GM21723 (cell line): ENCODE measurements around the gene SLC9A1.

Experiments
- ATAC-seq: cut with Tn5 transposase; IDR thresholded peaks from one replicate; pipeline ENCODE4 v1.9.1; 2021; ENCODE audit warnings: mild to moderate bottlenecking, moderate library complexity; ENCODE audit not compliant: unreplicated experiment

Gene SLC9A1

DNA sequence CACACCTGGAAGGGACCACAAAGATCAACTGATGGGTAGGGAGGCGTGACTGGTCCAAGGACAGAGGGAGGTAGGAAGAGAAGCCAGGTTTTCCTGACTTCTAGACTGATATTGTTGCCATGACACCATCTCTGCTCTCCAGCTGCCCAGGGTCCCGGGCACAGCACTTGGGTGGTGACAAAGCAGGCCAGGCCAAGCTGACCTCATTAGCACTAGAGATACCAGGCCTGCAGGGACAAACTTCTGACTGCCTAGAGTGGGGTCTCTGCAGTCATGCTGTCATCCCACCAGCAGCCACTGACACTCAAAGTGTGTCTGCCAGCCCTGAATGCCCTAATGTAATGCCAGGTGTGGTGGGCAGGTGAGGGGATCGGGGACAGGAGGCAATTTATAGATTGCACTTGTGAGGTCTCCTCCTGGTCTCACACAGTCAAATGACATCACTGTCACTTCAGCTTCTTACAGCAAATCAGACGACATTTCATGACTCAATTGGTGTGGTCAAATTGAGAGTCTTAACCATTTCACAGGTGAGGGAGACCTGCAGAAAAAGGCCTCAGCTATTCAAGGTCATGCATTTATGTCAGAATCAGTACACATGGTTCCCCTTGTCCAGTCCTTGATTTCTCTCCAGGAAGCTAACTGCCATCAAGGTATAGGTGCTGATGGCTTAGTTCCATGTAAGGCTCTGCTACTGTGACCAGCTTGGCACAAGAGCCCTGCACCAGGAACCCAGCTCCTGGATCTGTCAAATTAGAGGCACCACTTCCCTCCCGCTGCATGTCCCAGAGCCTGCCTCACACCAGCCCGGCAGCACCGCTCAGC is 2.7 kb downstream of the SLC9A1 start:
- ATAC-seq = no peak

DNA sequence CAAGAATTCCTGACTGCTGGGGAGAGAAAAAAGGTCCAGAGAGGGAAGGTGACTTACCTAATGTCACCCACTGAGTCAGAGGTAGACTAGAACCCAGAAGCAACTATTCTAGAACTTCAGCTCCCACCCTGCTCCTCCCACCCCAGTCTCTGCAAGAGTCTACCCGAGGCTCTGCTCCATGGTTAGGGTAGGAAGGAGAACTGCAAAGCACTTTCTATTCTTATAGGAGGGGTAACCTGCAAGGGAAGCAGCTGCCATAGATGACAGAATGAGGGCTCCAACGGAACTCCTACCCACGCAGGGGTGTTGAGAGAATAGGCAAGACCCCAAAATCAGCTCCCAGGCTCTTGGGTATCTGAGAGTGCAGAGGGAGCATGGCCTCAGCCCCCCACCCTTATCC is 4.3 kb downstream of the SLC9A1 start:
- ATAC-seq = no peak

DNA sequence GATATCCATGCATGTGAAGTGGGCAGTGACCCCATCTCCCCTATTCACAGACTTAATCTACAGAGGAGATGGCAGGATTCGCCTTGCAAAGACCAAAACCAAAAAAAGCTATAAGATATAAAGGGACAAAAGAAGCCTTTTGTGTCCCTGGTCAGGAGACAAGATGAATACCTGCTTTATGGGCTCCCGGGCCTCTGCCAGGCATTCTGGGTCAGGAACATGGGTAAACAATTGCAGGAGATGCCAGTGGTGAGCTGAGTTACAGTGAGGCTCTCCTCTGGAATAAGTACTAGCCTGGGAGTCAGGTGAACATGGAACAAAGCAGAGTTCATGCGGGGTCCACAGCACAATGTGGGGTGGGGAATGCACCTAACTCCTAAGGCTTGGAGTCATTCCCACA is 4.7 kb downstream of the SLC9A1 start:
- no peak for ATAC-seq

- no peak for ATAC-seq
Measured at GRCh38 chr1:27149762-27150113, 5.2 kb downstream of the SLC9A1 start.

- ATAC-seq = no peak
Measured at GRCh38 chr1:27149084-27149761, 5.7 kb downstream of the SLC9A1 start.

DNA sequence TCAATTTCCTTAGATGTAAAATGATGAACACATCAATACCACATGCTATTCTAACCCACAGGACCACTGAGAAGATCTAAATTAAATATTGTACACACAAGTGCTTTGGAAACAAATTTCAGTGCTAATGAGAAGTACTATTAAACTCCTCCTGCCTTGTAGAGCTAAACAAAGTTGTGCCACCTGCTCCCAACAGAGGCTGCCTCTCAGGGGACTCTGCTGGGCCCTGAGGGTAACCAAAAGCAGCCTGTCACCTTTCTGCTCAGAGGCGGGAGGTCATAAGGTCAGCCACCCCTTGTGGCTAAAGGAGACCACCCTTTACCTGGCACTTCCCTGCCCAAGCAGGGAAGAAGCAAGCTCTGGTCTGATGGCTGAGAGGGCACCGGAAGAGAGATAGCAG is 6.3 kb downstream of the SLC9A1 start:
- no peak for ATAC-seq

DNA sequence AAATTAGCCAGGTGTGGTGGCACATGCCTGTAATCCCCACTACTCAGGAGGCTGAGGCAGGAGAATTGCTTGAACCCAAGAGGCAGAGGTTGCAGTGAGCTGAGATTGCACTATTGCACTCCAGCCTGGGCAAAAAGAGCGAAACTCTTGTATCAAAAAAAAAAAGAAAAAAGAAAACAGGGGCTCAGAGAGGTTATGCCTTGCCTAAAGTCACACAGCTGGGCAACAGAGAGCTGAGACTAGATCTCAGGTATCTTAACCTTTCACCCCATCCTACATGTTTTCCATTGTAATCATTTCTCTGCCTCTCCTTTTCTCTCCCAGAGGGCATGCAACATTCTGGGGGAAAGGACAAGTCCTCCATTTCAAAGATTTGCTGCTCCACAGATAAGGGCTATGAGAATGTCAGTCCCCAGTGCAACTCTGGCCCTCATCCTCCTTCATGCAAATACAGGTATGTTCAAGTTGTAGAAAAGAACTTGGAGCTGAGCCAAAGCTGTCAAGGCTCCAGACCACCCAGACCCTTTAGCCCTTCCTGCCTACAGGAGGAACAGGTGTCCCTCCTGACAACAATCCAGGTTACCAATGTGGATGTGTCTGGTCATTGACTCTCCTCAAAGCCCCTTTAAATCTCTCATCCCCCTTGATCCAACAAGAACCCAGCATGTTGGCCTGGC is 6.9 kb downstream of the SLC9A1 start:
- ATAC-seq = no peak

DNA sequence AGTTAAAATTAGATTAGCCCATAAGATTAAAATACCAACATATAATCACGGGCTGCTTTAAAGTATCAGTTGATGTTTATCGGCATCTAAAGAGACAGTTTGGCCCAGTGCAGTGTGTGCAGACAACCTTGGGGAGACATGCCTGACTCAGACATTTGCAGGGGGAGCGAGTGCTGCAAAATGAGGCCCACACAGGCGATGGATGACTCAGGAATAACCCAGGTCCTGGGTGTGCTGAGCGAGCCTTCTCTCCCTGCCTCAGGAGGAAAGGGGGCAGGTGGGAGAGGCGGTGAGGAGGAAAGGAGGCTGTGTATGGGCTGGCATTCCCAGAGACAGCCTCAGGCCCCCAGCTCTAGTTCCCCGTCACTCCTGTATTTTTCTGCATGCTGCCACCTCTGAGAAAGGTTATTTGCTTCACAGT is 9.0 kb downstream of the SLC9A1 start:
- ATAC-seq = no peak

DNA sequence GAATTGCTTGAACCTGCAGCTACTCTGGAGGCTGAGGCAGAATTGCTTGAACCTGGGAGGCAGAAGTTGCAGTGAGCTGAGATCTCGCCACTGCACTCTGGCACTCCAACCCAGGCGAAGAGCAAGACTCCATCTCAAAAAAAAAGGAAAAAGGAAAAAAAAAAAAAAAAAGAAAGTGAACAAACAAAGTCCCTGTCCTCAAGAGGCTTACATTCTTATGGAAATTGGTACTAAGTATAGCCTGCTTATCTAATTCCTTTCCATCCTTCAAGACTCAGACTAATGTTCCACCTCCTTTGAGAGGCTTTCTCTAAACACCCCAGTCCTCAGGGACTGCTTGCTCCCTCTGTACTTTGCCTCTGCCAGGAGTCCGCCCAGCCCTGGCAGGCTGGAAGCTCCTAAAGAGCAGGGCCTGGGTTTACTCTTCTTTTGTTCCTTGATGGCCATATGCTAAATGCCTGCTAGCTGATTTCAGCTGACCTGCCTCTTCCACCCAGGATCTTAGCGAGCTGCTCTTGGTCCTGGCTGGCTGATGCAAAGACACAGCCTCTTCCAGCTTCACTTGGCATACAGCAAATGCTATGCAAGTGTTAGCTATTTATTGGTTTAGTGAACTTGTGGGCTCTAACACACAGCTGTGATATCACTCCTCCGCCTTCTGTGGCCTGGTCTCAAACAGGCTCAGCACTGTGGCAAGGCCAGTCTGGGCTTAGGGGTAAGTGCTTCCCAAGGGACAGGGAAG is 9.8 kb downstream of the SLC9A1 start:
- ATAC-seq = no peak

DNA sequence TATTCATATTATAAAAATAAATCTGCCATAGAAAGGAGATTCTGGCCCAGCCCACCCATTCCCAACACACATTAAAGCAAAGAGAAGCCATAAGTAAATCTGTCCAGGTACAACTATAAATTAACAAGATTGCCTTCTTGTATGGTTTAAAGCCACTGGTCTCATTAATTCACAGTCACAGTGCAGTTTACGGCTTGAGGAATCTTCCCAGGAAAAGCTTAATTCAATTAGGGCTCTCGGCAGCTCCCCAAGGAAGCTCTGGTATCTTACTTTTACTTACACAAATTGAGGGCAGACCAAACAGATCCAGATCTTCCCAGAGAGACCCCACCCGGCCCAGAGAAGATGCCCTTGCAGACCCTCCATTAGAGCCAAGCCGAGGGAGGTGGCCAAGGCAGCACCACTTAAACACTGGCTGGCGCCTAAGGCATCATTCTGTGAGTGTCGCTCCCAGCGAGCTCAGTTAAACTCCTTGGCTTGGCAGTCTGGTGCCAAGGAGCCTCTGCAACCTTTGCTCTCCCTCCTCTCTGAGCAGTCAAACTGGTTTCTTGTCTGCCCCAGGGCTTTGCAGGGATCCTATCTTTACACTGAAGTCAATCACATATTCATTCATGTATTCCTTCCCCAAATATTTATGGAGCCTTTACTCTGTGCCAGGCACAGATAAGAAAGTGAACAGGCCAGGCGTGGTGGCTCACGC is 10.7 kb downstream of the SLC9A1 start:
- ATAC-seq = no peak

DNA sequence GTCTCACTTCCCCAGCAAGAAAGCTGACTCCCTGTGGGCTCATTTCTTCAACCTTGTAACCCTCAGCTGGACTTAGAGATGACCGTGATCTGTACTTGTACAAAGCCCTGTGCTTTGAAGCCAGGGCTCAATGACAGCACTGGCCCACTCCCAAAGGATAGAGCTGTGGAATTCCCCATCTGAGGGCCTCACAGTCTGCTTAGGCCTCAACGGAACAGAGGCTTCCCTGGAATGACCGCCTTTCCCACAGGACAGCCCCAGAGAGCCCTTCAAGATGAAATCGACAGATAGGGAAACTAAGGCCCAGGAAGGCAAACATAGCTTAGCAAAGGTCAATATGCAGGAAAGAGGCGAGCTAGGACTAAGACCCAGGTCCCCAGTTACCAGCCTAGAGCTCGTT is 11.5 kb downstream of the SLC9A1 start:
- ATAC-seq = no peak

GRCh38 chr1:27142464-27142863 is 12.5 kb downstream of the SLC9A1 start:
- no peak for ATAC-seq

DNA sequence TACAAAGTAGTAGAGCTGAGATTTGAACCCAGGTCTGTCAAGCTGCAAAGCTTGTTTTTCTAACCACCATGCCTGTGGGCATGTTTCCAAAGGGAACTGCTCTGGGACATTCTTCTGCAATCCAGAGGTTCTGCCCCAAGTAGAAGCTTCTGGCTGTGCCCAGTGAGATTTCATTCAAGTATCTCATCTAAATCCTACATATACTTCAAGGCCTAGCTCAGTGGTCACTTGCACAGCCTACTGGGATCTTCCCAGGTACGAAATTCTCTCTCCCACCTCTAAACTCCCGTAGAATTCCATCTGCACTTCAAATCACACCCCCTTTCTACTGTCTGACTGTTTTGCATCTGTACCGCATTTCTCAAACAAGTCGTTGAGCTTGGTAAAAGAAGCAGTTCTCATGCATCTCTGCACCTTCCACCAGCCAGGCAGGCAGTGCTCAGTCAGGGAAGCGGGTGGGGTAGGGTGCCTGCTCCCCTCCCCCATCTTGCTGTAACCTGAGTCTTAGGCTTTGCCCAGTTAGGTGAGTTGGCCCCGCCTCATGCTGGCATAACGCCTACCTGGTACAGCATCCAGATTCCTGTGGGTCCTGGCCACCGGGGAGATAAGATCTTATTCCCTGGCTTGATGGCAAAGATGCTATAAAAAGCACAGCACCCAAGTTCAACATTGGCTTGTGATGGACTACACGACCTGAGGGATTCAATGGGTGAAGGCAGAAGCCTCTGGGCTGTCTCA is 13.5 kb downstream of the SLC9A1 start:
- ATAC-seq = no peak

GRCh38 chr1:27139980-27140379 is 14.9 kb downstream of the SLC9A1 start:
- ATAC-seq = no peak

DNA sequence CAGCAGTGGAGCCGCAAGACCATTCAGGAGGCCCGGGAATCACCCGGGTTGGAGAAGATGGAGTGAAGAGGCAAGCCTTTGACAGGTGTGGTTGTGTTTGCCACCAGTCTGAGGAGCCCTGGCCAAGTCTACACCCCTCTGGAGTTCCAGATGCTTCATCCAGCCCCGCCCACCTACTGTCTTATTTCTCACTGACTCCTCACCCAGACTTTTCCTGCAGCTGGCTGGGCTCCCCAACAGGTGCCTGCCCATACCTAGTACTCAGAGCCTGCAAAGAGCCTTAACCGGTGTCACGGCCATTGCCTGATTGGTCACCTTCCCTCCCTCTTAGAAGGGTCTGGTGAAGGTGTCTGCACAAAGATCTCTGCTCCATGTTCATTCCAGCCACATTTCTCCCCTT is 16.0 kb downstream of the SLC9A1 start:
- ATAC-seq = no peak

DNA sequence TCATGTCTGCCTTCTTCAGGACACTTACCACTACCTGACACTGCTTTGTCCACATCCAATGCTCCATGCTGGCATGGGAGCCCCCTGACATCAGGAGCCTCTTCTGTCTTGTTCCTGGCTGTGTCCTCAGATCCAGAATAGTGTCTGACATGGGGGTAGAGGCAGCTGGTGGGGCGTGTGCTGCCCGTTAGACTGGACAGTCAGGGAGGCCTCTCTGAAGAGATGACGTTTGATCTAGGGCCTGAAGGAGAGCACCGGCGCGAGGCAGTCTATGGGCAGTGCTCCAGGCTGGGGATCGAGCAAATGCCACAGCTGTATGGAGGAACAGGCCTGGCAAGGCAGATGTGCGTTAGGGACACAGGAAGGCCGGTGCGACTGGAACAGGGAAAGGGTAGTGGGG is 16.6 kb downstream of the SLC9A1 start:
- no peak for ATAC-seq

- no peak for ATAC-seq
Measured at GRCh38 chr1:27137544-27138075, 17.3 kb downstream of the SLC9A1 start.

GRCh38 chr1:27136998-27137542 is 17.9 kb downstream of the SLC9A1 start:
- no peak for ATAC-seq

- ATAC-seq = no peak
Measured at GRCh38 chr1:27136236-27136551, 18.7 kb downstream of the SLC9A1 start.
